Muscle layer of duodenum (tissue), 2 donors: Measurements from ENCODE around the gene MTA2.
A peak's percentile ranks its signal among the peaks of the same experiment; 100 is the strongest.

Experiments
- H3K27ac ChIP-seq: one replicate; pipeline ENCODE4 v1.7.0; 2013; ENCODE audit warnings: mild to moderate bottlenecking, low read length
- H3K27me3 ChIP-seq: one replicate; pipeline ENCODE4 v1.7.0; 2013; ENCODE audit warnings: low read depth, mild to moderate bottlenecking, control low read depth, low read length
- H3K36me3 ChIP-seq, 2 donors: one replicate each; pipeline ENCODE4 v1.7.0; 2013; ENCODE audit warnings: low read length in 2 of 2, control low read depth in 1 of 2, mild to moderate bottlenecking in 1 of 2; ENCODE audit not compliant: insufficient read depth in 2 of 2, control insufficient read depth in 1 of 2
- H3K4me1 ChIP-seq, 2 donors: one replicate each; pipeline ENCODE4 v1.7.0; 2013; ENCODE audit warnings: low read length in 2 of 2, mild to moderate bottlenecking in 2 of 2, control low read depth in 1 of 2, moderate library complexity in 1 of 2; ENCODE audit not compliant: insufficient read depth in 2 of 2, control insufficient read depth in 1 of 2
- H3K4me3 ChIP-seq, 2 donors: one replicate each; pipeline ENCODE4 v1.7.0; 2013; ENCODE audit warnings: low read length in 2 of 2, low read depth in 1 of 2, mild to moderate bottlenecking in 1 of 2
- H3K9me3 ChIP-seq, 2 donors: one replicate each; pipeline ENCODE4 v1.7.0; 2013; ENCODE audit warnings: low read length in 2 of 2, control low read depth in 1 of 2, mild to moderate bottlenecking in 1 of 2; ENCODE audit not compliant: control insufficient read depth in 1 of 2
- donor health status: healthy.

The MTA2 gene

DNA sequence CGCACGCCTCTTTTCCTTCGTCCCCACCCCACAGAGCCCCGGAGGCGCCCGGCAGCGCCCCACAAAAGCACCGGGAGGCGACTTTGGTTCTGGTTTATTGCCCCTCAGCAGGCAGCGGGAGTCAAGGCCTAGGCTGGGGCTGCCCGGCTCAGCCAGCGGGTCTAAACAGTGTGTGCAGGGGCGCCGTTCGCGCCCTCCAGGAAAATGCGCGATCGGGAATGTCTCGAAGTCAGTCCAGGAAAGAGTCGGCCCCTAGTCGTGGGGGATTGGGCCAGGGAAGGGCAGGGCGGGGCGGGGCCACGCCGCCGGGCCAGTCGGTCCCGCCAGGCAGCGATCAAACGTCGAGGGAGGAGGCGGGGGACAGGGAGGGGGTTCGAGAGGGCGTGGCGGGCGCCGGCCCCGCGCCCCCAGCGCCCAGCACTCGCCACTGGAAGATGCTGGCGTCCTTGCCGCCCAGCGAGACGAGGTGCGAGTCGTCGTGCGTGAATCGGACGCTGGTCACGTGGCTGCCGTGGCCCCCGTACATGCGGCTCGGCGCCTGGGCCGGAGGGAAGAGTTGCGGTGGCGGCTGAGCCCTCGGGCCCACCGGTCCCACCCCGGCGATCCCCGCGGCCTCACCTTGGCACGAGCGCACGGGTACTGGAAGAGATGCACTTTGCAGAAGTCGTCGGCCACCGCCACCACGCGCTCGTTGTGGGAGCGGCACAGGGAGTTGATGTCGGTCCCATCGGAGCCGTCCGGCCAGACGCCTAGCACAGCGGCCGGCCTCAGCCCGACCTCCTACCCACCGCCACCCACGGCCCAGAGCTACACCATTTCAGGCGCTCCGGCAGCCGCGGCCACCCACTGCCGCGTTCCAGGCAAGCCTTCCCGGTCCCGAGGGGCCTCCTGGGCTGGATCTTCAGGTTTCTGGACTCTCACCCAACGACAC, 741 bp upstream of the MTA2 start:
- no peaks in the 10 kb centered on the region for H3K27me3 ChIP-seq
- peaks cover 11 to 35% of the 10 kb centered on the region in 2 donors for H3K36me3 ChIP-seq
- H3K4me1 ChIP-seq = peaks cover 23 to 42% of the 10 kb centered on the region in 2 donors

DNA sequence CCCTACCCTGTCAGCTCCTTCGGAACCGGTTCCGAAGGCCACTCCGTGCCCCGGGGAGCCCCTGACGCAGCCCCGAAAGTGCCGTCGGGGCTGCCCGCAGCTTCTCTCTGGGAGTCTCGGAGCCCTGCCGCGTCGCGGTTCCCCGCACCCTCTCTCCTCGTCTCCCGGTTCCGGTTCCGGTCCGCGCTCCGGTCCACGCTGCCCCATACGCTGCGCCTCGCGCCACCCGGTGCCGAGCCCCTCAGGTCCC, 618 bp downstream of the MTA2 start:
- peaks cover 20 to 45% of the 10 kb centered on the region in 2 donors for H3K36me3 ChIP-seq
- peak overlapping the region; percentile 89 to 93 for H3K4me3 ChIP-seq
- no peaks in the 10 kb centered on the region for H3K9me3 ChIP-seq
- H3K27ac ChIP-seq = peak overlapping the region; percentile 83
- peaks cover 23 to 42% of the 10 kb centered on the region in 2 donors for H3K4me1 ChIP-seq
- H3K27me3 ChIP-seq = no peaks in the 10 kb centered on the region

More for the DNA sequence above, 741 bp upstream of the MTA2 start:
- H3K27ac ChIP-seq = peak overlapping the region; percentile 72
- H3K4me3 ChIP-seq = peak overlapping the region; percentile 89 to 93
- no peaks in the 10 kb centered on the region for H3K9me3 ChIP-seq

DNA sequence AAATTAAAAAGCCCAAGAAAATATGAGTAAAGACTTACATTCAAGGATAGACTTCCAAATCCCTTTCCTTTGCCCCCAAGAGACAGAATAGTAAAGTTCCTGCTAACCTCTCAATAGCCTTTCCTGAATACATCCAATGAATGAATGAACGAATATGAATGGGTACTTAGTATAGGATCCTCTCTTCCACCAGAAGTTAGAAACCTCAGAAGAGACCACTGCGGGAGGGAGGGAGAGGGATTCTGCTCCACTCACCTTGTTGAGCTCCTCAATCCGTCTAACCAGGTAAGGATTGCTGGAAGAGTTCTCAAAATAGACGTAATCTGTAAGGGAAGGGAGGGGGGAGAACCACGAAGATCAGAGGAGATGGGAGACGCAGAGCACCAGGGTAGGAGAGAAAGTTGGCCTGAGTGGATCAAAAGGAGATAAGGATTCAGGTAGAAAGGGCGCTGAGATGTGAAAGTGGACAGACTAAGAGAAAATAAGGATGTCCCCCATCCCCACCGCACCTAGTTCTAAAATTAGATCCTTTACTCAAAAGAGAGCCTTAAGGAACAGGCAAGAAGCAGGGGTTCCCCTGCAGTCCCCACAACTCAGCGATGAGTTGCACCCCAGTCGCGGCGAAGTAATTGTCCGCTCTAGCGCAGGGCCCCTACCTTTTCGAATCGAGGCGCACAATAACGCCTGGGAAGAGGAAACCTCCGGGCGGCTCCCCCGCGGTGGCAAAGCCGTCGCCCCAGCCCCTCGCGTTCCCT, 1.1 kb downstream of the MTA2 start:
- Histone ChIP-seq H3K4me3 (peak overlapping the region; percentile 89 to 93), H3K36me3 (peaks cover 25 to 45% of the 10 kb centered on the region in 2 donors), H3K27me3 (no peaks in the 10 kb centered on the region), H3K4me1 (peaks cover 23 to 42% of the 10 kb centered on the region in 2 donors), H3K9me3 (no peaks in the 10 kb centered on the region), H3K27ac (peak overlapping the region; percentile 83)

DNA sequence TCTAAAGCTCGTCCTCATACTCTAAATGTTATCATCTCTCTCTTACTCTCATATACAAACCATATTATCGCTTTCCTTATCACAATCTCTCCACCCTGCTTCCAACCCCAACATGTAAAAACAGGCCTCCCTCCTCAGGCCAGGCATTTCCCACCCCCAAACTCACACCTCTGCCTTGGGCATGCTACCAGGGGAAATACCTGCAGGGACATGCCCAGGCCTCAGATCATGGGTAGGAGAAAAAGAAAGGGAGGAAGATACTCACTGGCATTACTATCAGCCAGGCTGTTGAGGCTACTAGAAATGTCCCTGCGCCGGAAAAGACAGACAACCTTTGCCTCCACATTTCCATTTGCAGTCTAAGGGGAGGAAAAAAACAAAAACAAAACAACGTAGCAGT, 1.8 kb downstream of the MTA2 start:
- H3K4me3 ChIP-seq = peak overlapping the region; percentile 89 to 93
- no peaks in the 10 kb centered on the region for H3K9me3 ChIP-seq
- peak overlapping the region; percentile 83 for H3K27ac ChIP-seq
- peaks cover 31 to 45% of the 10 kb centered on the region in 2 donors for H3K36me3 ChIP-seq
- peaks cover 23 to 42% of the 10 kb centered on the region in 2 donors for H3K4me1 ChIP-seq
- H3K27me3 ChIP-seq = no peaks in the 10 kb centered on the region

DNA sequence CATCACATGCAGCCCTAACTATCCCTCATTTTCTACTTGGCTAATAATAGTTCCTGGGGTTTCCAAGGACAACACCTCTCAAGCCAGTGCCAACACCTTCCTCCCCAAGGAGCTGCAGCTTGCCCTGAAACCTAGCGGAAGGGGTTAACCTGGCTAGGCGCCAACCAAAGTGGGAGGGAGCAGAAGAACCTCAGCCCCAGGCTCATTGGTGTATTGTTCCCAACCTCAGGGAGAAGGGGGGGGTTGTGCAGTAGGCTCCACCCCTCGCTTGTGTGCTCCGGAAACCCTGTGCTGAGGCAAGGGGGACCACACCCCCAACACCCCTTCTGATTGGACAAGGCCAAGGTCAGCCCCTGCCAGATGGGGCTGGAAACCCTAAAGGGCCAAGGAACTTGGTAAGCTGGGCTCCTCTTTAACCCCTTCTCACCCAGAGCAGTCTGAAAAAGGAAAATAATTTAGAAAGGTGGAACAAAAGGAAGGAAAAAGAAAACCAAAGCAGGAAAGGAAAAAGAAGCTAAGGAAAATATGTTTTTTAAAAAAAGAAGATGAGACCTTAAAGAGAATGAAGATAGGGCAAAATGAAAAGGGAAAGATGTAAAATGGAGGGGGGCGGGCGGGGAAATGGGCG, 2.5 kb downstream of the MTA2 start:
- peak overlapping the region; percentile 83 for H3K27ac ChIP-seq
- no peaks in the 10 kb centered on the region for H3K27me3 ChIP-seq
- H3K4me3 ChIP-seq = peak overlapping the region; percentile 89 to 93
- H3K9me3 ChIP-seq = no peaks in the 10 kb centered on the region
- peaks cover 23 to 42% of the 10 kb centered on the region in 2 donors for H3K4me1 ChIP-seq
- peaks cover 38 to 52% of the 10 kb centered on the region in 2 donors for H3K36me3 ChIP-seq

DNA sequence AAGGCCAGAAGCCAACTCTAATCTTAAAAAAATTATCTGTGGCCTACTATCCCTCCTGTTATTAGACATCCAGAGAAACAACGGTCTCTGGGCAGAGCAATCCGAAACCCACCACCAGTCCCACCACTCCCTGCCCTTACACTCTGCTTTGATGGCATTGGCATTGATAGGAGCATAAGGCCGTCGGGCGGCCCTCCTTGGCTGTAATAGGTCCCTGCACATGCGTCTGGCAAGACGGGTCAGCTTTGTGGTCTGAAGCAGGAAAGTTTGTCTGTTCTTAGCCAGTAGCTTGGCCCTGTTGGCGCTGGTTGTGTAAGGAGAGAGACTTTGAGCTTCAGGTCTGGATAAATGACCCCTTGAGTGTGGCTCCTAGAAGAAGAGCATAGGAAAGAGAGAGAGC, 6.5 kb downstream of the MTA2 start:
- peaks cover 47 to 54% of the 10 kb centered on the region in 2 donors for H3K36me3 ChIP-seq
- H3K9me3 ChIP-seq = no peaks in the 10 kb centered on the region
- no peak overlapping the region for H3K4me3 ChIP-seq
- no peak overlapping the region for H3K27ac ChIP-seq
- peaks cover 31 to 44% of the 10 kb centered on the region in 2 donors for H3K4me1 ChIP-seq
- H3K27me3 ChIP-seq = no peaks in the 10 kb centered on the region

DNA sequence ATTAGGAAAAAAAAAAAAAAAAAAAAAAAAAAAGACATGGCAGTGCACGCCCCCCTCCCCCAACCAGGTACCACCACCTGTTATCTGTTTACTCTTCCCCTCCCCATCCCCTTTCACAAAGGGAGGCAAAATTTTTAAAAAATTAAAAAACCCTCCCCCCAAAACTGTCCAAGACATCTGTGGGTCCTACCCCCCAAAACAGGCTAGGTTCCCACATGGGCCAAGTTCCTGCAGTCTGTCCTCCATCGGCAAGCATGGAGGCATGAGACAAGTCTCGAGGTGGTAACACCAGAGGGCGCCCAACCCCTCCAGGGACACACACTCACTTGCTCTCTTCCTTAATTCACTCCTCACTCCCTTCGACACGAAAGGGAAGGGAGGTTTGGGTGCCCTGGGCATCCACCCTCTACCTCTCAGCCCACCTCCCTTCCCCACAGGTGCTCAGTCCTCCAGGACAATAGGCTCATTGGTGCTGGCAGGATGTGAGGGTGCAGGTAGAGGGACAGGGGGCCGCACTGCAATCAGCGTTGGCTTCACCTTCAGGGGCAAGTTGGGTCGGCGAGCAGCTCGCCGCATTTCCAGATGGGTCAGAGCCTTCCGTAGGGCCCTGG, 8.1 kb downstream of the MTA2 start:
- Histone ChIP-seq H3K27ac (no peak overlapping the region), H3K4me3 (no peak overlapping the region), H3K9me3 (no peaks in the 10 kb centered on the region), H3K27me3 (no peaks in the 10 kb centered on the region), H3K36me3 (peaks cover 47 to 57% of the 10 kb centered on the region in 2 donors), H3K4me1 (peaks cover 15 to 37% of the 10 kb centered on the region in 2 donors)

DNA sequence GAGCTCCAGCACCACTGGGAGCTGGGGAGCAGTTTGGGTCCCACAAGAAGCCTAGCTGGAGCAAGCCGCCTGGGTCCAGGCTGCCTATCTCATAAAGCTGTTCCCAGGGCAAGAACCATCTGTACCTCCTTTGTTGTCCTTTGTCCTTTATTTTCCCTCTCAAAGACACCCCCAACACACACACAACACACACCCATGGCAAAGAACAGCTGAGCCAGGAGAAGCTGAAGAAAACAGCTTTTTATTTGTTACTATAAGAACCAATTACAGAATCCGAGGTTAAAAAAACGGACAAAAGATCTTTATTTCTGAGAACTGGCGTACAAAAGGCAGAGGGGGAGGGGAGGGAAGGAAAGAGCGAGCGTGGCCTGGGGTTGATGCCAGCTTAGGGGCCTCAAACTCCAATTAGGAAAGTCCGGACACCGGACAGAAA, 8.7 kb downstream of the MTA2 start:
- Histone ChIP-seq H3K27me3 (no peaks in the 10 kb centered on the region), H3K27ac (peak overlapping the region; percentile 92), H3K9me3 (no peaks in the 10 kb centered on the region), H3K36me3 (peaks cover 44 to 57% of the 10 kb centered on the region in 2 donors), H3K4me3 (peak overlapping the region in 1 of 2 donors; percentile 99), H3K4me1 (peaks cover 14 to 33% of the 10 kb centered on the region in 2 donors)

DNA sequence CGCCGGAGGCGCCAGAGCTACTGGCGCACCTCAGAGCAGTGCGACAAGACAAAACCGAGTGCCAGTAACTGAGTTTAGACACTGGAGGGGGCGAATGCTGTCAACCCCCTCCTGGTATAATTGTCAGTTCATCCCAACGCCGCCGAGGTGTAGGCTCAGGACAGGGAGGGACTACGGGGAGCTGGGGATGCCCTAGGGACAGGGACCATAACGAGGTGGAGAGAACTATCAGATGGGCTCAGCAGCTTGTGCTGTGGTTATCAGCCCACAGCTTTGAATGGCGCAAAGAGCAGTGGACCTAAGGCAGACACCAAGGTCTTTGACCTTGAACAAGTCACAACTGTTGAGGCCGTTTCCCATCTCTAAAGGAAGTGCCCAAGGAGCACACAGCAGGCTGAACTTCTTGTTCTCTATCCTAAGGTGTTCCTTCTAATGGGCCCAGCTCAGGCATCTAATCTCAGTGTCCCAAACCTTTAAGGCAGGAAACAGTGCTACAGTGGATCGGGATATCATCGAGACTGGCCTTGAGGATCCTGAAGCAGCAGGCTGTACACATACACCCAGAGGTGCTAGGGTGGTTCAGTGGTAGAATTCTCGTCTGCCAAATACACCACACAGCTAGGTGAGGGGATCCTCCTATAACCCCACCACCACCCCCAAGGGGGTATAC, 9.4 kb downstream of the MTA2 start:
- Histone ChIP-seq H3K27me3 (no peaks in the 10 kb centered on the region), H3K27ac (peak overlapping the region; percentile 92), H3K4me3 (peak overlapping the region; percentile 79 to 99), H3K9me3 (no peaks in the 10 kb centered on the region), H3K36me3 (peaks cover 44 to 57% of the 10 kb centered on the region in 2 donors), H3K4me1 (peaks cover 14 to 33% of the 10 kb centered on the region in 2 donors)

DNA sequence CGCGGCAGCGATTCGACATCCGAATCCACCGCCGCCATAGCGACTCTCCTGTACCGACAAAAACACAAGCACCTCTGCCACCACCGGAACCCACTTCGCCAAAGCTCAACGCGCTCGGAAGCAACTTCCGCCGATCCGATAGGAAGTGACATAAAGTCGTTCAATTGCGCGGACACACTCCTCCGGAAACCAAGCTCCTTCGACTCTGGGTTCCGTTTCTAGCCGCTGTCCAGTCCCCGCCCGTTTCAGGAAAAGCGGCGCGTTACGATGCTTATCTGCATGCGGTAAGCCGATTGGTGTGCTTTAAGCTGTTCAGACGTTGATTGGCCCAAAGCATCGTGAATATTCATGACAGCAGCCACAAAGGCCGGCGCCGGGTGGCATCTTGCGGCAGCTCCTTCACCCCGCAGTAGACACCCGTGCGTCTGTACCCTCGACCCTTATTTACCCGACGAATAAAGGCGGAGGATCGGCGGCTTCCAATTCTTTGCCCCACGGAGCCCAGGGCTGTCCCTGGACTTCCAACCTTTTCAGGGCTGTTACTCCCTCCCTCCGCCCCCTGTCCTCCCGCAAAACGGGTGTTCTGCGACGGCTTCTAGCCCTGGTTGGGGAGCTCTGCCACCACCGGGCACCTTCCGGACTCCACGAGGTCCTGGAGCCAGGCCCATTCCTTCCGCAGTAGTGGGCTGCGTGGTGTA, 10.1 kb downstream of the MTA2 start, which contains the start of gene TUT1:
Gene TUT1 (minus strand): TSS at position 76 of the 698 bp plus-strand sequence. CDS start 38 bp downstream, at position 38.
- Histone ChIP-seq H3K9me3 (no peaks in the 10 kb centered on the region), H3K4me1 (peaks cover 14 to 33% of the 10 kb centered on the region in 2 donors), H3K36me3 (peaks cover 41 to 52% of the 10 kb centered on the region in 2 donors), H3K27ac (peak within 1 kb of the TSS; percentile 97), H3K27me3 (no peaks in the 10 kb centered on the region), H3K4me3 (peak within 1 kb of the TSS; percentile 79 to 99)
